Sigmoid colon (tissue), 7 donors: Measurements from ENCODE around the gene MED26. TPM values are rescaled to one million over a fixed set of nuclear protein-coding genes. Genes with fewer than 3 reads are reported as not detected.

Source experiments
- DNase-seq: peaks from one replicate; pipeline ENCODE4 v3.0.0-alpha.2; 2019
- H3K27ac ChIP-seq, 4 donors: fragments of 200-600 bp; sonication (generic); one replicate each; pipeline ENCODE4 v1.5.1; 2016 to 2019; ENCODE audit warnings: mild to moderate bottlenecking in 1 of 4
- H3K27me3 ChIP-seq, 3 donors: fragments of 200-600 bp; sonication (generic); one replicate each; pipeline ENCODE4 v1.5.1; 2019; ENCODE audit warnings: mild to moderate bottlenecking in 1 of 3
- H3K36me3 ChIP-seq, 4 donors: fragments of 200-600 bp; sonication (generic); one replicate each; pipeline ENCODE4 v1.5.1; 2016 to 2019
- H3K4me1 ChIP-seq, 4 donors: fragments of 200-600 bp; sonication (generic); one replicate each; pipeline ENCODE4 v1.5.1; 2017 to 2019
- H3K4me3 ChIP-seq, 4 donors: fragments of 200-600 bp; sonication (generic); one replicate each; pipeline ENCODE4 v1.5.1; 2017 to 2019; ENCODE audit warnings: mild to moderate bottlenecking in 2 of 4, moderate library complexity in 1 of 4
- H3K9me3 ChIP-seq, 4 donors: fragments of 200-600 bp in 3 of 4; sonication (generic) in 3 of 4; one replicate each; pipeline versions ENCODE4 v1.5.1 to v1.6.1; 2013 to 2019
- CTCF ChIP-seq, 4 experiments: fragments of 450-650 bp in 3 of 4; fragments of 200-600 bp in 1 of 4; IDR thresholded peaks; one replicate each; pipeline ENCODE4 v1.5.1; 2016 to 2019; ENCODE audit warnings: antibody characterized with exemption in 4 of 4, mild to moderate bottlenecking in 3 of 4, moderate library complexity in 2 of 4
- EP300 ChIP-seq, 4 donors: sonication (generic); formaldehyde crosslinking; IDR thresholded peaks; one replicate each; pipeline ENCODE4 v1.6.1; 2017; ENCODE audit warnings: antibody characterized with exemption in 4 of 4
- POLR2A ChIP-seq, 2 donors: fragments of 450-650 bp; IDR thresholded peaks; one replicate each; pipeline ENCODE4 v1.6.1; 2016; ENCODE audit warnings: antibody characterized with exemption in 2 of 2, mild to moderate bottlenecking in 2 of 2, moderate library complexity in 2 of 2
- POLR2AphosphoS5 ChIP-seq, 4 donors: sonication (generic); formaldehyde crosslinking; IDR thresholded peaks; one replicate each; pipeline ENCODE4 v1.6.1; 2017; ENCODE audit warnings: antibody characterized with exemption in 4 of 4
- WGBS, 2 donors: extraction: QIAGEN DNeasy Blood & Tissue Kit; methylation state at CpG; one replicate each; pipeline ENCODE4 v1.1.7; 2013; 5-methylcytosine and 5-hydroxymethylcytosine counted together
- intact Hi-C: fragments of 100-400 bp; cut with DNase I; formaldehyde crosslinking; loops from one replicate; pipeline ENCODE4 v1.15.1; 2023
- polyA plus RNA-seq, 3 donors: library from polyadenylated mRNA; stranded (reverse); fragments of 200-250 nt; gene quantifications; one replicate each; pipeline ENCODE4 v1.2.3, GENCODE V29; 2013
- total RNA-seq, 4 donors: library from RNA; depleted of rRNA; stranded (reverse); fragments of >200 nt; gene quantifications; one replicate each; pipeline ENCODE4 v1.1.0, GENCODE V29; 2016
- donor health status: healthy with polysubstance abuse.
- donor health status: Bipolar disorder and iron deficiency.
- donor health status: healthy.

MED26 gene
- total and polyA plus RNA-seq, 7 donors: 3.0 to 7.9 (median 5.4) TPM

DNA sequence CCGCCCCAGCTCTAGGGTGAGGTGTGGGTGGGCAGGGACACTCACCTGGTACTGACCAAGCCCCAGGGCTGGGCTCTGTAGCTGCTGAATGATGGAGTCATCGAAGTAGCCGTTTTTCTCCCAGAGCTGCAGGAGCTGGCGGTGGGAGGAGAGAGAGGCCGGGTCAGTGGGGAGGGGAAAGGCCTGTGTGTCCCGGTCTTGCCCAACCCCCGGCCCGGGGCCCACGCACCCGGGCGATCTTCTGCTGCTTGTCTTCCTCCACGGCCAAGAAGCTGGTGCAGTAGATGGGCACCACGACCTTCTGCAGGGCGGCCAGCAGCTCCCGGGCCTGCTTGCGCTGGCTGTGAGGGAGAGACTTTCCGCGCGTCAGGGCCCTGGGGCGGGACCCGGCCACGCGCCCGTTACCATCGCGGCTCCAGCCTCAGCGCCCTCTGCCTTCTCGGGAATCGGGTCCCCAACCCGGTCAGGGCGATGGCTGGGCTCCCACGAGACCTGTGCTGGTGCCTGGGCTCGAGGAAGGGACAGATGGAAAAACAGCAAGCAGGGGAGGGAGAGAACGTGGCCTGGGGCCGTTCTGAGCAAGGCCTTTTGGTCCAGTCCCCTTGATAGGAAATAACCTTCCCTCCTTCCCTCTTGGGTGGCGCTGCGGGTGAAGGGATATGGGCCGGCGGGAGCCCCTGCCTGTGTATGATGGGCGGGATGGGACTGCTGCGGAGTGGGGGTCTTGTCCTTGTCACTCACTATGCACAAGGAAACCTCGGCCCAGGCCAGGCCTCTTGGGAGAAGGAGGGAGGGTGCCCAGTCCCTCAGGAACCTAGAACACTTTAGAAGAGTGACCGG lies 97.2 kb downstream of the MED26 start:
- no peaks in the 10 kb centered on the region for H3K9me3 ChIP-seq
- H3K27ac ChIP-seq: no peak overlapping the region
- DNase-seq: no peak
- no peaks in the 10 kb centered on the region for H3K4me1 ChIP-seq
- 91 to 97% methylated on average over 43 of the region's 43 CpGs for WGBS, 2 donors
- H3K27me3 ChIP-seq: no peaks in the 10 kb centered on the region
- H3K4me3 ChIP-seq: no peak overlapping the region
- peaks cover 85 to 99% (median 95%) of the 10 kb centered on the region in 4 donors for H3K36me3 ChIP-seq
- intact Hi-C loops: no loop called here
- TF ChIP-seq EP300 (IDR thresholded peaks at IDR 0.05) (no peak), POLR2A (IDR thresholded peaks at IDR 0.05) (no peak), POLR2AphosphoS5 (IDR thresholded peaks at IDR 0.05) (no peak), CTCF (IDR thresholded peaks at IDR 0.05) (no peak)

DNA sequence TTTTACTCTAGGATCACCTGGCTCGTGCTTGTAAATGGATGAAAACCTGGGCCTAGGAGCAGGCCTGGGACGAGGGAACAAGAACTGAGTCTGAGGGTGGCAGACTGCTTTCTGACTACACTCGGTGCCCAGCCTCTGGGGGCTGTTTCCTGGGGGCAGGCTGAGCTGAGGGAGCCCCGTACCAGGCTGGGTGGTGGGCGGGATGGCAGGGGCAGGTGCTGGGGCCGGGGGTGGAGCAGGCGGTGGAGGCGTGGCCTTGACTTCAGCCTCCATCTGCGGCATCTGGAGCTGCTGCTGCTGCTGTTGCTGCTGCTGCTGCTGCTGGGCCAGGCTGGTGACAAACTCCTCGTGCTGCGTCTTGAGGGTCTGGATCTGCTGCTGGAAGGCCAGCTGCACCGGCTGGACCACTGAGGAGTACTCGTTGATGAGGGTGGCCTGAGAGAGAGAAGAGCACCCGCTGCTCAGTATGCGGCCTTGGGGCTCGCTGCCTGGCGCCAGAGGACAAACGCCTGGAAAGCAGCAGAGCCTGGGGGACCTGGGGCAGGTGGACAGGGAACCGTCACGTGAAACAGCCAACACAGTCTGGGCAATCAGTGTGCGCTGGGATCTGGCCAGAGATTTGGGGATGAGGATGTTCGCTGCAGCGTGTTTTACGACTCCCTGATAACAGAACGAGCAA lies 98.4 kb downstream of the MED26 start:
- Histone ChIP-seq H3K27me3 (no peaks in the 10 kb centered on the region), H3K9me3 (no peaks in the 10 kb centered on the region), H3K27ac (no peak overlapping the region), H3K4me3 (no peak overlapping the region), H3K4me1 (no peaks in the 10 kb centered on the region), H3K36me3 (peaks cover 87 to 100% (median 97%) of the 10 kb centered on the region in 4 donors)
- intact Hi-C loops: no loop called here
- WGBS, 2 donors: 87 to 92% methylated on average over 25 of the region's 25 CpGs
- TF ChIP-seq POLR2AphosphoS5 (IDR thresholded peaks at IDR 0.05): no peak
- TF ChIP-seq CTCF (IDR thresholded peaks at IDR 0.05): no peak
- TF ChIP-seq POLR2A (IDR thresholded peaks at IDR 0.05): no peak
- TF ChIP-seq EP300 (IDR thresholded peaks at IDR 0.05): no peak
- no peak for DNase-seq

DNA sequence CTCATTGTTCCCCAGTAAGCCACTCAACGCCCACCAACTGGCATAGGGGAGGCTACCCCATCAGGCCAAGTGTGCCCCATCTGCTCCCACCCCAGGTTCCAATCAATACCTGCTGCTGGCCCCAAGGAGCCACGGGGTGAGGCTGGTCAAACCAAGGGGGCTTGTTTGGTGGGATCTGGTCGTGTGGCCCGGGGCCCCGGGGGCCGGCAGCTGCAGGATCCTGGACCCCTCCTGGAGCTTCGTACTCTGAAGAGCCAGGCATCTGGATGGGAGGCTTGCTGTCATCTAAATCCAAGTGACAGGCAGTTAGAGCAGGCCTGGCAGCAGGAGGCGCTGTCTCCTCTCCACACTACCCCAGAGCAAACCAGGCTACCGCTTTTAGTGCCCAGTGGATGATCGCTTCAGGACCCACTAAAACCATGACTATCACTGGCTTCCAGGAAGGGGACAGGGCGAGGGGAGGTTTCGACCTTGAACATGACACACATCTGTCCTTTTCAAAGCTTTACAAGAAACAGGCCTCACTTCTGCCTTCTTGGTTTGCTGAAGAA lies 100.0 kb downstream of the MED26 start:
- Histone ChIP-seq H3K27ac (no peak overlapping the region), H3K9me3 (no peaks in the 10 kb centered on the region), H3K27me3 (no peaks in the 10 kb centered on the region), H3K36me3 (peaks cover 79 to 100% (median 98%) of the 10 kb centered on the region in 4 donors), H3K4me3 (no peak overlapping the region), H3K4me1 (no peaks in the 10 kb centered on the region)
- intact Hi-C loops: no loop called here
- TF ChIP-seq POLR2A (IDR thresholded peaks at IDR 0.05) (no peak), CTCF (IDR thresholded peaks at IDR 0.05) (no peak), EP300 (IDR thresholded peaks at IDR 0.05) (no peak), POLR2AphosphoS5 (IDR thresholded peaks at IDR 0.05) (no peak)
- DNase-seq: no peak
- 94 to 95% methylated on average over 12 of the region's 12 CpGs for WGBS, 2 donors

GRCh38 chr19:16527334-16527935 lies 100.6 kb downstream of the MED26 start:
- Histone ChIP-seq H3K27me3 (no peaks in the 10 kb centered on the region), H3K36me3 (peaks cover 83 to 100% (median 97%) of the 10 kb centered on the region in 4 donors), H3K4me3 (no peak overlapping the region), H3K4me1 (no peaks in the 10 kb centered on the region), H3K9me3 (no peaks in the 10 kb centered on the region), H3K27ac (no peak overlapping the region)
- TF ChIP-seq POLR2AphosphoS5 (IDR thresholded peaks at IDR 0.05) (no peak), POLR2A (IDR thresholded peaks at IDR 0.05) (no peak), EP300 (IDR thresholded peaks at IDR 0.05) (no peak), CTCF (IDR thresholded peaks at IDR 0.05) (no peak)
- no peak for DNase-seq
- 84 to 85% methylated on average over 14 of the region's 14 CpGs for WGBS, 2 donors
- intact Hi-C loops: no loop called here
